Hindlimb muscle (tissue), 1 donor: ENCODE results near the gene ZNF594. TPM values are rescaled to one million over a fixed set of nuclear protein-coding genes. Genes with fewer than 3 reads are reported as not detected.
"Not testable (repeated sequence)": the region's sequence is repeated elsewhere in the genome, so short reads cannot be mapped to it uniquely, and the experiment has no call there.

ENCODE experiments used
- DNase-seq: peaks from one replicate; pipeline ENCODE4 v3.0.0-alpha.2; 2013
- polyA plus RNA-seq: library from polyadenylated mRNA; unstranded; fragments of 120-200 nt; gene quantifications from one replicate; pipeline ENCODE4 v1.2.1, GENCODE V29; 2013; ENCODE audit not compliant: insufficient read length

Gene ZNF594
- polyA plus RNA-seq: 9.0 TPM

DNA sequence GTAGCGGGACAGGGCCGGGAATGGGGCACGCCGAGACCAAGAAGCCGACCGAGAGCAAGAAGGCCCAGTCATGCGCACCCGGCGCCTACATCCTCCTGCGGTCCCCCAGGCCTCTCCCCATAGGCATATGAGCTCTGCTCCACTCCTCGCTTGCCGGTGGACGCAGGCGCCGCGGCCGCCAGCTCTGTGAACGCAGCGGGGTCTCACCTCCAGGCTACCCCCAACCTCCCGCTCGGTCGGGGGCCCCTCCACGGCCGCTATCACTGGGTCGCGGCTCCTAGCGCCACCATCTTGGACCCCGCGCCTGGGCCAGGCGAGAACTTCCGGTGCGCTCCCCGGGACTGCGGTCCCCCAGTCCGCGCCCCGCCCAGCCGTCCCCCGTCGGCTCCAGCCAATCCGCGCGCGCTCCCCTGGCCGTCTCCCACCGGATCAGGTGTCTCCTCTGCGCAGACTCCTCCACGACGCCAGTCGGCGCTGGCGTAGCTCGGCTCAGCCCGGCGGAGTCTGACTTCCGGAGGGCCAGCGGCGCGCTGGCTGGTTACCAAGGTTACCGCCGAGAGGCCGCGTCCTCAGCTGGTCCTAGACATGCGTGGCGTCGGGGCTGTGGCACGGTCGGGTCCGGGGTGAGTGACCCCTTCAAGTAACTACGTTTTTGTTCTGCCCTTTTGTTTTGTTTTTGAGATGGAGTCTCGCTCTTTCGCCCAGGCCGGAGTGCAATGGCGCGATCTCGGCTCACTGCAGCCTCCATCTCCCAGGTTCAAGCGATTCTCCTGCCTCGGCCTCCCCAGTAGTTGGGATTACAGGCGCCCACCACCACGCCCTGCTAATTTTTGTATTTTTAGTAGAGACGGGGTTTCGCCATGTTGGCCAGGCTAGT, at the start of gene ZNF594:
TSS of gene ZNF594 (minus strand) at position 328 of the 877 bp plus-strand sequence. CDS start 7,612 bp downstream, outside the sequence.
- peak; percentile 99 for DNase-seq

DNA sequence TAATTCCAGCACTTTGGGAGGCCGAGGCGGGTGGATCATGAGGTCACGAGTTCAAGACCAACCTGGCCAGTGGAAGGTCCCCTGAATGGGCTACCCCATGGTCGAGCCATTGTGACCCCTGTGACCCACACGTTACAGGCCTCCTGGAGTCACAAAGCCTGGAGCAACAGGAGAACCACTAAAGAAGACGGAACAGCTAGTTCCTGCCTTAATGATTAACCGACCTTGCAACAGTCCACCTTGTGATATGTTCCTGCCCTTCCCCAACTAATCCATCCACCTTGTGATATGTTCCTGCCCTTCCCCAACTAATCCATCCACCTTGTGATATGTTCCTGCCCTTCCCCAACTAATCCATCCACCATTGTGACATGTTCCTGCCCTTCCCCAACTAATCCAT, 48.1 kb upstream of the ZNF594 start:
- DNase-seq: not testable (repeated sequence)

DNA sequence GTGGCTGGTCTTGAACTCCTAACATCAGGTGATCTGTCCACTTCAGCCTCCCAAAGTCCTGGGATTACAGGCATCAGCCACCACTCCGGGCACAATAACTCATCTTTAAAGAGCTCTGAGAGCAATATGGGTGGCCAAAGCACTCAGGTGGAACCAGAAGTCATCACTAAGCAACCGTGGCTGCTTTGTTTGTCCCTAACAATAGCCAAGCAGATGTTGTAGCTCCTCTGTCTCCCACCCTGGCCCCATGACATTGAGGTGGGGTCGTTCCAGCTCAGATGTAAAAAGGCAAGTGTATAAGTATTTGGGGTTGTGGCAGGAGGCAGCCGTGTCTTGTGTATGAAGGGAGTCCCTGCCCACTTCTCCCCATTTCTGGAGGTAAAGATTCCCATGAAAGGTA, 46.7 kb upstream of the ZNF594 start:
- no peak for DNase-seq

DNA sequence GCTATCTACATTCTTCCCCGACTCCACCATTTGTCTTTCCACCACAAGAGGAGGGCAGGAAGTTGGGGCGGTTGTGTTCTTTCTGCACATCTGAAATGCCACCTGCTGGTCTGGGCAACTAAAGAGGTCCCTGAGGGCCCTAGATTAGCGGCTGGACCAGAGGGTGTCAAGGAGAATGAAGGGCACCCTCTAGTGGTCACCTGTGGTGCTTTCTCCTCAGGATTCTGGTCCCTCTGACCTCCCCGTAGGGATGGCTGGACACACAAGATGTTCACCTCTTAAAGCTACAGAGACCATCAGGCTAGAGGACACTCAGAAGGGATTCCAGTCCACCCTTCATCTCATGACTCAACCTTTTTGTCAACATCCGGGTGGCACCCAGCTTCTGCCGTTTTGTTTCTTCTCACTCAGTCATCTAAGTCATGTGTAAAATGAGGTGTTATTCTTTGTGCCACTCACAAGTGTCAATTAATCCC, 45.9 kb upstream of the ZNF594 start:
- no peak for DNase-seq

DNA sequence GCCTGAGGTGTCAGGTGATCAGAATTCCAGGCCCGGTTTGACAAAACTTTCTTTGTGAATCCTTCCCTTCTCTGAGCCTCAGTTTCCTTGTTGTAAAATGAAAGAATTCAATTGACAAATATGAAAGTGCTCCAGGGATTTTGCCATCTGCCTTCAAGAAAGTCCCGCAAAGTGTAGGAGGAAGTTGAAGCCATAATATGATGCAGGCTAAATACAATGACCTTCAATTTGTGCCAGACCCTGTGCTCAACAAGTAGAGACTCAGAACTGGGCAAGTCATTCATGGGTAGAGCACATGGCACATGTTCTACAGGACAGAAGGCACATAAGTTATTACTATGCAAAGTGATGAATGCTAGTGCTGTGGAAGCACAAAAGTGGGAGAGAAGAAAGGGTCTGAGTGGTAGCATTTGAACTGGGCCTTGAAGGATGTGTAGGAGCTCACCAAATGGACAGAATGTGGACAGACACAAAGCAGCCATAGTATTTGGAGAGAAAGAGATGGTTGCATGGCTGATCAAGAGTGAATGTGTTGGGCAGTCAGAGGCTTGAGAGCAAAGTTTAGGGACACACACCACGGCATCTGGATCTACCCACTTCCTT, 45.4 kb upstream of the ZNF594 start:
- no peak for DNase-seq

DNA sequence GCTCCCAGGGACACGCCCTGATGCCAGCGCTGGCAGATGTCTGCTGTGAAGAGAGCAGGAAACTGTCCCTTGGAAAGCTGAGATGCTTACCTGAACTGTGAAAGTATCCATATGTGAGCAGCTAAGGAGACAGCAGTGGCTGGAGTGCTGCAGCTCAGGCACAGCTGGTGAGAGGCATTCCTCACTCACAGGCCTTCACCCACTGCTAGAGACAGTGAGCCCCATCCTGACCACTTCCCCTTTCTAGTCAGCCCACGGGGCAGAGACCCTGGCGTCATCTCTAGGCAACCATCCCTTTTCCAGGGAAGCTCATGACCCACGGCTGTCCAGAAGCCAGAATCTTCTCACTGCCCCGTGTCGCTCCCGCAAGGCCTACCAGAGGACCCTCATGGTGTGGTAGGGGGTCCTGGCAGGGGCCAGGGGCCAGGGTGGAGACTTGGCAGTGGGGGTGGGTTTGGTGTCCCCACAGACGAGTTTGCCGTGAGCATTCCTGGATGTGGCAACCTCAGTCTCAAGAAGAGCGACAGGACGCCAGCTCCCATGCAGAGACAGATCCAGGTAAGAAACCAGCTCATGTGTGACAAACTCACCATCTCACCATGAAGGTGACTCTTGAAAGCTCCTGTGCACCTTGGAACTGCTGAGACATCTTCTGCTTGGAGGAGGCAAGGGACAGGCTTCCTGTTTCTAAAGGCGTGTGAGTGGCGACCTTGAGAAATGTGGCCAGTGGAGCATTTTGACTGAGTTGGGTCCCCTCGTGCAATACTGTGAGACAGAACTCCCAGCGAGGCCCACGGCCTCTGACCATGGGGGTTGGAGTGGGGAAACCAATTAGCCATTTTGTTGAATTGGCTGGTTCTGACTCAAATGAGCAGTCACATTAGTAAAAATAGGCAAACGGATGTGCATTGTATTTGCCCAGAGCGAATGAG, 43.2 kb upstream of the ZNF594 start, which contains the start of gene SCIMP:
TSS of gene SCIMP (minus strand) at position 216 of the 932 bp plus-strand sequence. CDS start at position 111, 105 bp downstream.
- DNase-seq: no peak

DNA sequence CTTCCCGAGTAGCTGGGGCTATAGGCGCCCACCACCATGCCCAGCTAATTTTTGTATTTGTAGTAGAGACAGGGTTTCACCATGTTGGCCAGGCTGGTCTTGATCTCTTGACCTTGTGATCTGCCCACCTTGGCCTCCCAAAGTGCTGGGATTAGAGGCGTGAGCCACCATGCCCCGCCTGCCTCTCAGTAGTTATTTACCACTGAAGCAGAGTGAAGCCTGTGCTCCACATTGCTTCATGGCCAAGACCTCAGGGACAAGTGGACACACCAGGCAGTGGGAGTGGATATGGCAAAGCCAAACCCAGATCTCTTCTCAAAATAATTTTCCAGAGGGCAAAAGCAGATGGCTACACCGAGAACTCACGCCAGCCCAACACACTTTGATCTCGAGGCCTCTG, 41.8 kb upstream of the ZNF594 start:
- not testable (repeated sequence) for DNase-seq

DNA sequence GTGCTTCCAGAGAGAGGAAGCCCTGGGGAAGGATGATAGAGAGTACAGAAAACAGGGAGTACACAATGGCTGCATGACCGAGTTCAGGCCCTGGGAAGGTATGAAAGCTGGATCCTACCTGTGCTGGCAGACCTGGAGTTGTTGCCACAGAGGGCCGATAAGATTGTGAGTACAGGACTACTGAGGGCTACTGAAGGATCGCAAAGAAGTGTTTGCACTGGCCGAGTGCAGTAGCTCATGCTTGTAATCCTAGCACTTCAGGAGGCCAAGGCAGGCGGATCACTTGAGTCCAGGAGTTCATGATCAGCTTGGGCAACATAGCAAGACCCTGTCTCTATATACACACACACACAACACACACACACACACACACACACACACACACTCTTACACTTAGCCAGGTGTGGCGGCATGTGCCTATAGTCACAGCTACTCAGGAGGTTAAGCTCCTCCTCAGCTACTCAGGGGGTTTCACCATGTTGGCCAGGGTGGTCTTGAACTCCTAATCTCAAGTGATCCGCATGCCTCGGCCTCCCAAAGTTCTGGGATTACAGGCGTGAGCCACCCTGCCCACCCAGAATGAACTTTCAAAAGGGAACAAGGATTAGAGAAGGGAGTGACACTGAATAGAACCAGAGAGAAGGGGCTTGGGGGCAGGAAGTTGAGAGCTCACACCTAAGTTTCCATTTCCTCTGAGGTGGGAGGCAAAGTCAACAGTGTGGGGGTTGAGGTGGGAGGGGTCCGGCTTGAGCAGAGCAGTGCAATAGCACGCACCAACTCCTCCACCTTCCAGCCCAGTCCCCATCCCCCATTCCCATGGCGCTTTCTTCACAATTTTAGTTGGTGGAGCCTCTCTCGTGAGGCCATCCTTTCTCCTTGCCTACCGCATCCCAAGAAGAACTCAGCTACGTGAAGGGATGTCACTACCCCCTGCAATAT, 35.5 kb upstream of the ZNF594 start:
- no peak for DNase-seq

DNA sequence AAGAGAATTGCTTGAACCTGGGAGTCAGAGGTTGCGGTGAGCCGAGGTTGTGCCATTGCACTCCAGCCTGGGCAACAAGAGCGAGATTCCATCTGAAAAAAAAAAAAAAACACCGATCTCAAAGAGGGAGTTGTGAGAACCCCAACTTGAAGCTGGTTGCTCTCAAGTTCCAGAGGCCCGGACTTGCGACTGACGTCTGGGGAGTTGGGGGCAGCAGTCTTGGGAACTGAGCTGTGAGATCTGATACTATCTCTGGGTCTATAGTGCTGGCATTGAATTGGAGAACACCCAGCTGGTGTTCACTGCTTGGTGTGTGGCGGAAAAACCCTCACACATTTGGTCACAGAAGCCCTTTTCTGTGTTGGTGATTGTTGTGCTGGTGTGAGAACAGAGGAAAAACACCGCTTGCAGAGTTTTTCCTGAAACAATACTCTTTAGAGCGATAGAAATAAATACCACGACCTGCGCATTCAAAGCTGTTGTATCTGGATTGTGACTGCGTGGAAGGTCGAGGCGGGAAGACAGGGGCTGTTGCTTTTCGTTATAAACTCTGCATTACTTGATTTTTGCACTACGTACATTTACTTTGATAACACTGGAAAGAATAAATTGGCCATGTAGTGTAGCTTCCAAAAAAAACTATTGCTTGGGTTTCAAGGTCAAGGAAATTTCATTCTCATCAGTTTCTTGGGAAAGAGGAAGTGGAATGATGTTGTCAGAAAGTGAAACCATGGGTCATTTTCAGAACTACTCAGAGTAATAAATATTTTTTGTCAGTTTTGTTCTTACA, 34.2 kb upstream of the ZNF594 start:
- no peak for DNase-seq

DNA sequence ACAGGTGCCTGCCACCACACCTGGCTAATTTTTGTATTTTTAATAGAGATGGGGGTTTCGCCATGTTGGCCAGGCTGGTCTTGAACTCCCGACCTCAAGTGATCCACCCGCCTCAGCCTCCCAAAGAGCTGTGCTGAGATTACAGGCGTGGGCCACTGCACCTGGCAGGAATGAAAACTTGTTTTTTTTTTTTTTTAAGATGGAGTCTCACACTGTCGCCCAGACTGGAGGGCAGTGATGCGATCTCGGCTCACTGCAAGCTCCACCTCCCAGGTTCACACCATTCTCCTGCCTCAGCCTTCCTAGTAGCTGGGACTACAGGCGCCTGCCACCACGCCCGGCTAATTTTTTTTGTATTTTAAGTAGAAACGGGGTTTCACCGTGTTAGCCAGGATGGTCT, 30.2 kb upstream of the ZNF594 start:
- not testable (repeated sequence) for DNase-seq

DNA sequence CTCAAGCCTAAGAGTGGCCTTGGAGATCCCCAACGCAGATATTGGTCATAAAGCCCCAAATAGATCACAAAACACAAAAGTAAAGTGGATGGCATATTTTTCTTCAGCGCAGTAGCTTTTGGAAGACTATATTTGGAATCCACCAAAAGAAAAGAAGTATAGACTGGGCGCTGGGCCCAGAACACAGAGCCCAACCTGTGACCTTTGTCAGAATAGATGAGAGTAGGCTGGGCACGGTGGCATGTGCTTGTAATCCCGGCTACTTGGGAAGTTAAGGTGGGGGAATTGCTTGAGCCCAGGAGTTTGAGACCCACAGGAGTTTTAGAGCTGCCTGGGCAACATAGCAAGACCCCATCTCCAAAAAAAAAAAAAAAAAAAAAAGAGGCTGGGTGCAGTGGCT, 28.4 kb upstream of the ZNF594 start:
- DNase-seq: no peak

DNA sequence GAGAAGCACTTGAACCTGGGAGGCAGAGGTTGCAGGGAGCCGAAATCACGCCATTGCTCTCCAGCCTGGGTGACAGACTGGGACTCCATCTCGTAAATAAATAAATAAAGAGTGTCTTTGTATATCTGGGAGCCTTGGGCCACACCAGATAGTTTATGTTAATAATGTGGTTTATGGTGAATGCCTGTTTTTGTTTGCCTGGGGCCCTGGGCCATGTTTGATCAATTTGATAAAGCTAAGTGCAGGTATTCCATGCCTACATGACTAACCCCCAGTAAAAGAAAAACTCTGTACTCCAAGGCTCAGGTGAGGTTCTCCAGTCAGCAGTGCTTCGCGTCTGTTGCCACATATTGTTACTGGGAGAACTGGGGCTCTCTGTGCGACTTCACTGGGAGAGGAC, 27.9 kb upstream of the ZNF594 start:
- DNase-seq: no peak

DNA sequence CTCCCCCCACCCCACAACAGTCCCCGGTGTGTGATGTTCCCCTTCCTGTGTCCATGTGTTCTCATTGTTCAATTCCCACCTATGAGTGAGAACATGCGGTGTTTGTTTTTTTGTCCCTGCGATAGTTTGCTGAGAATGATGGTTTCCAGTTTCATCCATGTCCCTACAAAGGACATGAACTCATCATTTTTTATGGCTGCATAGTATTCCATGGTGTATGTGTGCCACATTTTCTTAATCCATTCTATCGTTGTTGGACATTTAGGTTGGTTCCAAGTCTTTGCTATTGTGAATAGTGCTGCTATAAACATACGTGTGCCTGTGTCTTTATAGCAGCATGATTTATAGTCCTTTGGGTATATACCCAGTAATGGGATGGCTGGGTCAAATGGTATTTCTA, 25.9 kb upstream of the ZNF594 start:
- not testable (repeated sequence) for DNase-seq

DNA sequence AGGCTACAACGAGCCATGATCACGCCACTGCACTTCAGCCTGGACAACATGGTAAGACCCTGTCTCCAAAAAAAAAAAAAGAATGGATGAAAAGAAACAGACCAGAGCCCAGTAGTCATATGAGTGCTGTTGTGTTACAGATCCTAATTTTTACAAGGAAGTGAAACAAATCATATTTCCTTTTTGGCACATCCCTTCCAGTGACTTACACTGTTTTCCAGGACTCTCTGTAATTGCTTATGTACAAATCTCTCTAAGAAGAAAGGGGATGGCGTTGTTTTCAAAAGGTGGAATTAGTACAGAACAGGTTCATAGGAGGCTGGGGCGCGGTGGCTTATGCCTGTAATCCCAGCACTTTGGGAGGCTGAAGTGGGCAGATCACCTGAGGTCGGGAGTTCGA, 19.8 kb upstream of the ZNF594 start:
- DNase-seq: no peak

DNA sequence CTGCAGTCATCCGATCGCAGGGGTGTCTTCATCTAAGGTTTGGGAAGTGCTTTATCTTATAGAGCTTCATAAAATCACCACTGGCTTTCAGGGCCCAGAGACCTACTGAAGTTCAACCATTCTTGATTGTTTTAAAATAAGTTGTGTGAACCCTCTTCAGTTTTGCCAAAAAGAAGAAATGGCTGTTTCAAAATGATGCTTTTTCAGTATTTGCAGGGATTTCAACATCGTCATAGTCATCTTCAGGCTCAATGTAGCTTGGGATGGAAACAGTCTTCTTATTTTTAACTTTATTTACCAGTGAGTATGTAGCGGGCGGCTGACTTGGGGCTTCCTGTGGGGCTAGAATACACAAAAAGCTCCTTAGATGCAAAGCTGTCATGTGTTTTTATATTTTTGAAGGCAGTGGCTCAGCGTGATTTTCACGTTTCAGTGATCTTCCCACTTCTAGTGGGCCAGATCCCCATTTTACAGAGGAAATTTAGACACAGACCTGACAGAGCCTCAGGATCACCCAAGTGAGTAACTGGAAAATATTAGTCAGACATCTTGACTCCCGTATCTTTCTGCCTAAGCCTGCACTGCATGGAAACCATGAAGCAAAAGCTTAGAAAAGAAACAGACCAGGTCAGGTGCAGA, 19.1 kb upstream of the ZNF594 start:
- DNase-seq: no peak

DNA sequence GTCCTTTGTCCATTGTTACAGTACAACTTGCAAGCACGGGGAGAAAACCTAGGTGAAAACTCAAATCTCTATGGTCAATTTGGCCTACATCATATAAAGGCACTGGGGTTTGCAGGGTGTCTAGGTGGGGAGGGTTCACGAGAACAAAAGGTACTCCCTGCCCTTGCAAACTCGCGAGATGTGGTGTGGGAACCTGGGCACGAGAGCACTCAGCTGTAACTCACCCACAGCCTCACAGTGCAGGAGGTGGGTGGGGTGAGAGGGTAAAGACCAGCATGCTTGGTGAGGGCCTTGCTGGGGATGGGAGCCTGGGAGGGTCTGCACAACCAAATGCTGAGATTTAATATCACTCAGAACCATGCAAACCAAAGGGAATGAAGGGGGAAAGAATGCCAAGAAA, 18.4 kb upstream of the ZNF594 start:
- no peak for DNase-seq

DNA sequence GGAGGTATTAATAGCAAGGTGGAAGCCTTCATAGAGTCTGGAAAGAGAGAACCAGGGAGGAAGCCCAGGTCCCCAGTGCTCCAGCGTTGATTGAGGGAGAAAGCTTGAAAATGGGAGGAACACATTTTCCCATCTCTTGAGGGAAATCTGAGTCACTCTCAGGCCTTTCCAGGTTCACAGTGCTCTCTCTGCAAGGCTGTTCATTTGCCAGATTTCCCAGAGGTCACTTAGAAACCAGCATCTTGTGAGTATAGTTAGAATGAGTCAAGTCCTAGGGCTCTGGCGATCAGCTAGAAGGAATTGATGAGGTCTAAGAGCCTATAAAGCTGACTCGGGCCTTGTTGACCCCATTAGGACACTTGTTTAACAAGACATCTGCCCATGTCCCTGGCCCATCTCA, 17.7 kb upstream of the ZNF594 start:
- DNase-seq: no peak

DNA sequence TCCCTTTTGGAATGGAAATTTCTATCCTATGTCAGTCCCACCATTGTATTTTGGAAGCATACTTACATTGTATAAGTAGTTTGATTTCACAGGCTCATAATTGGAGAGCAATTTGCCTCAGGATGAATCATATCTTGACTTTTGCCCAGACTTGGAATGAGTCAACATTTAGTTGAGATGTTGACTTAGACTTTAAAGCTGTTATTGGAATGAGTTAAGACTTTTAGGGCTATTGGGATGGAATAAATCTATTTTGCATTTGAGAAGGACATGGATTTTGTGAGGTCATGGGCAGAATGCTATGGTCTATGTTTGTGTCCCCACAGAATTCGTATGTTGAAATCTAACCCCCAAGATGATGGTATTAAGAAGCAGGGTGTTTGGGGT, 12.2 kb upstream of the ZNF594 start:
- DNase-seq: no peak

DNA sequence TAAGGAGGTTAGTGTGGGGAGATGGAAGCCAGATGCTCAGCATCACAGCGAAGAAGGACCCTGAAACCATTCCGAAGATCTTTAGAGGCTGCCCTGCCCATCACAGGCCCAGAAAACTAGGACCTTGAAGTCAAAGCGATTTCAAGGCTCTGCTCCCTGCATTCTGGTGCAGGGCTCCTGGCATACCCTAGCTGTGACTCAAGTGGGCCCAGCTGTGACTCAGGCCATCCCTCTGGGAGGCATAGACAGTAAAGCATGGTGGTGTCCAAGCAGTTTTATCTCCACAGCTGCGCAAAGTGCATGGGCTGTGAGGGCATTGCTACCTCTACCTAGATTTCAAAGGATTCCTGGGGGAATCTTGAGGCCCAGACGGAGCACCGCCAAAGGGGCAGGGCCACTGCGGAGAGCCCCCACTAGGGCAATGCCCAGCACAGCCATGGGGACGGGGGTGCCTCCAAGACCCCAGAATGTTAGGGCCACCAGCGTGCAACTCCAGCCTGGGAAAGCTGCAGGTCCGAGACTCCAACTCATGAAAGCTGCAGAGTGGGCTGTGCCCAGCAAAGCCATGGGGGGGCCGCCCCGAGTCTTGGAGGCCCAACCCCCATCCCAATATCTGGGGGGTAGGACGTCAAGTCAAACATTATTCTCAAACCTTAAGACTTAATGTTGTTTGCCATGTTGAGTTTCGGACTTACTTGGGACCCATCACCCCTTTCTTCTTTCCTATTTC, 11.7 kb upstream of the ZNF594 start:
- DNase-seq: no peak
